ENCODE results near the gene NCS1. TPM values are rescaled to one million over a fixed set of nuclear protein-coding genes. Genes with fewer than 3 reads are reported as not detected.
"Not testable (repeated sequence)": the region's sequence is repeated elsewhere in the genome, so short reads cannot be mapped to it uniquely, and the experiment has no call there.

The NCS1 gene
- total RNA-seq, 2 donors from 2014 or later: 18.7 to 28.1 TPM

- H3K27me3 Mint-ChIP-seq (ENCODE audit: low read depth): peaks cover 82% of the 10 kb centered on the region
- H3K4me3 Mint-ChIP-seq: peak within 1 kb of the TSS; percentile 18 to 52
- no peak within 1 kb of the TSS for H3K27ac Mint-ChIP-seq
These were observed 93.4 kb downstream of the NCS1 start, which contains the start of gene HMCN2 for GRCh38 chr9:130265431-130266235. Gene HMCN2 (plus strand): TSS chr9:130265760. CDS start chr9:130265879, 119 bp downstream.

GRCh38 chr9:130266236-130267098 is 94.3 kb downstream of the NCS1 start:
- H3K4me3 Mint-ChIP-seq: peak overlapping the region; percentile 32 to 52
- no peak overlapping the region for H3K27ac Mint-ChIP-seq
- peaks cover 11% of the 10 kb centered on the region for H3K4me1 Mint-ChIP-seq (ENCODE audit: low read depth)
- DNase-seq (no peak), ATAC-seq (replicated peaks in 1 of 2) (no peak)
- H3K36me3 Mint-ChIP-seq (ENCODE audit: insufficient read depth in 2 of 2): peaks cover 0 to 1% of the 10 kb centered on the region in 2 donors
- peaks cover 87% of the 10 kb centered on the region for H3K27me3 Mint-ChIP-seq (ENCODE audit: low read depth)
- no peaks in the 10 kb centered on the region for H3K9me3 Mint-ChIP-seq

More at GRCh38 chr9:130265431-130266235, 93.4 kb downstream of the NCS1 start, which contains the start of gene HMCN2:
- peak in 1 of 2 donors; percentile 13 for ATAC-seq (replicated peaks in 1 of 2)
- DNase-seq: no peak
- H3K4me1 Mint-ChIP-seq (ENCODE audit: low read depth): peaks cover 11% of the 10 kb centered on the region
- no peaks in the 10 kb centered on the region for H3K9me3 Mint-ChIP-seq
- H3K36me3 Mint-ChIP-seq (ENCODE audit: insufficient read depth in 2 of 2): peaks cover 0 to 1% of the 10 kb centered on the region in 2 donors

GRCh38 chr9:130267930-130268329 is 95.7 kb downstream of the NCS1 start:
- Mint-ChIP-seq H3K27ac (no peak overlapping the region), H3K27me3 (ENCODE audit: low read depth) (peaks cover 83% of the 10 kb centered on the region), H3K4me1 (ENCODE audit: low read depth) (peaks cover 11% of the 10 kb centered on the region), H3K4me3 (no peak overlapping the region), H3K9me3 (no peaks in the 10 kb centered on the region), H3K36me3 (ENCODE audit: insufficient read depth in 2 of 2) (peaks cover 0 to 1% of the 10 kb centered on the region in 2 donors)
- no peak for DNase-seq
- no peak for ATAC-seq (replicated peaks in 1 of 2)

- ATAC-seq (replicated peaks in 1 of 2) (no peak), DNase-seq (no peak)
- H3K4me3 Mint-ChIP-seq: no peak overlapping the region
- no peaks in the 10 kb centered on the region for H3K9me3 Mint-ChIP-seq
- H3K4me1 Mint-ChIP-seq (ENCODE audit: low read depth): peaks cover 11% of the 10 kb centered on the region
- no peak overlapping the region for H3K27ac Mint-ChIP-seq
- peaks cover 77% of the 10 kb centered on the region for H3K27me3 Mint-ChIP-seq (ENCODE audit: low read depth)
- H3K36me3 Mint-ChIP-seq (ENCODE audit: insufficient read depth in 2 of 2): peaks cover 0 to 1% of the 10 kb centered on the region in 2 donors
These were observed 96.5 kb downstream of the NCS1 start for GRCh38 chr9:130268521-130269211.

- peaks cover 56% of the 10 kb centered on the region for H3K27me3 Mint-ChIP-seq (ENCODE audit: low read depth)
- DNase-seq (no peak), ATAC-seq (replicated peaks in 1 of 2) (no peak)
- peaks cover 0 to 1% of the 10 kb centered on the region in 2 donors for H3K36me3 Mint-ChIP-seq (ENCODE audit: insufficient read depth in 2 of 2)
- H3K9me3 Mint-ChIP-seq: no peaks in the 10 kb centered on the region
- no peak overlapping the region for H3K27ac Mint-ChIP-seq
- no peak overlapping the region for H3K4me3 Mint-ChIP-seq
- H3K4me1 Mint-ChIP-seq (ENCODE audit: low read depth): peaks cover 9% of the 10 kb centered on the region
These were observed 99.3 kb downstream of the NCS1 start for GRCh38 chr9:130271473-130271872.

- Mint-ChIP-seq H3K36me3 (ENCODE audit: insufficient read depth in 2 of 2) (peaks cover 0 to 2% of the 10 kb centered on the region in 2 donors), H3K27me3 (ENCODE audit: low read depth) (peaks cover 22% of the 10 kb centered on the region), H3K9me3 (peaks cover 0 to 2% of the 10 kb centered on the region in 2 donors), H3K27ac (no peak overlapping the region), H3K4me3 (no peak overlapping the region), H3K4me1 (ENCODE audit: low read depth) (no peaks in the 10 kb centered on the region)
- no peak for ATAC-seq (replicated peaks in 1 of 2)
- no peak for DNase-seq
These were observed 103.0 kb downstream of the NCS1 start for GRCh38 chr9:130275156-130275555.

- peaks cover 0 to 2% of the 10 kb centered on the region in 2 donors for H3K9me3 Mint-ChIP-seq
- H3K4me3 Mint-ChIP-seq: no peak overlapping the region
- peaks cover 0 to 2% of the 10 kb centered on the region in 2 donors for H3K36me3 Mint-ChIP-seq (ENCODE audit: insufficient read depth in 2 of 2)
- H3K27ac Mint-ChIP-seq: no peak overlapping the region
- no peaks in the 10 kb centered on the region for H3K4me1 Mint-ChIP-seq (ENCODE audit: low read depth)
- H3K27me3 Mint-ChIP-seq (ENCODE audit: low read depth): peaks cover 12% of the 10 kb centered on the region
- DNase-seq: no peak
- ATAC-seq (replicated peaks in 1 of 2): no peak
These were observed 103.9 kb downstream of the NCS1 start for GRCh38 chr9:130276121-130276520.

GRCh38 chr9:130276955-130277354 is 104.8 kb downstream of the NCS1 start:
- H3K9me3 Mint-ChIP-seq: peaks cover 0 to 2% of the 10 kb centered on the region in 2 donors
- H3K4me1 Mint-ChIP-seq (ENCODE audit: low read depth): no peaks in the 10 kb centered on the region
- H3K27ac Mint-ChIP-seq: no peak overlapping the region
- DNase-seq: no peak
- no peak for ATAC-seq (replicated peaks in 1 of 2)
- no peak overlapping the region for H3K4me3 Mint-ChIP-seq
- H3K36me3 Mint-ChIP-seq (ENCODE audit: insufficient read depth in 2 of 2): peaks cover 0 to 2% of the 10 kb centered on the region in 2 donors
- H3K27me3 Mint-ChIP-seq (ENCODE audit: low read depth): peaks cover 5% of the 10 kb centered on the region

- H3K4me3 Mint-ChIP-seq; H3K36me3 Mint-ChIP-seq (ENCODE audit: insufficient read depth in 2 of 2); H3K9me3 Mint-ChIP-seq; H3K27ac Mint-ChIP-seq; ATAC-seq (replicated peaks in 1 of 2); H3K27me3 Mint-ChIP-seq (ENCODE audit: low read depth); H3K4me1 Mint-ChIP-seq (ENCODE audit: low read depth); DNase-seq: not testable (repeated sequence)
These were observed 105.3 kb downstream of the NCS1 start for GRCh38 chr9:130277525-130277924.

- ATAC-seq (replicated peaks in 1 of 2) (no peak), DNase-seq (no peak)
- H3K9me3 Mint-ChIP-seq: no peaks in the 10 kb centered on the region
These were observed 111.5 kb downstream of the NCS1 start for GRCh38 chr9:130283539-130284248.

GRCh38 chr9:130284249-130284625 is 112.0 kb downstream of the NCS1 start:
- Mint-ChIP-seq H3K27me3 (ENCODE audit: low read depth) (peaks cover 9% of the 10 kb centered on the region), H3K27ac (no peak overlapping the region), H3K36me3 (ENCODE audit: insufficient read depth in 2 of 2) (no peaks in the 10 kb centered on the region), H3K4me3 (no peak overlapping the region), H3K9me3 (no peaks in the 10 kb centered on the region), H3K4me1 (ENCODE audit: low read depth) (no peaks in the 10 kb centered on the region)
- DNase-seq (no peak), ATAC-seq (replicated peaks in 1 of 2) (no peak)

More at GRCh38 chr9:130283539-130284248, 111.5 kb downstream of the NCS1 start:
- H3K36me3 Mint-ChIP-seq (ENCODE audit: insufficient read depth in 2 of 2): no peaks in the 10 kb centered on the region
- peaks cover 9% of the 10 kb centered on the region for H3K27me3 Mint-ChIP-seq (ENCODE audit: low read depth)
- H3K4me1 Mint-ChIP-seq (ENCODE audit: low read depth): no peaks in the 10 kb centered on the region
- H3K27ac Mint-ChIP-seq: no peak overlapping the region
- H3K4me3 Mint-ChIP-seq: no peak overlapping the region

- ATAC-seq (replicated peaks in 1 of 2) (no peak), DNase-seq (no peak)
- no peak overlapping the region for H3K4me3 Mint-ChIP-seq
- H3K36me3 Mint-ChIP-seq (ENCODE audit: insufficient read depth in 2 of 2): no peaks in the 10 kb centered on the region
- peaks cover 9% of the 10 kb centered on the region for H3K27me3 Mint-ChIP-seq (ENCODE audit: low read depth)
- H3K27ac Mint-ChIP-seq: no peak overlapping the region
- no peaks in the 10 kb centered on the region for H3K4me1 Mint-ChIP-seq (ENCODE audit: low read depth)
- no peaks in the 10 kb centered on the region for H3K9me3 Mint-ChIP-seq
These were observed 112.5 kb downstream of the NCS1 start for GRCh38 chr9:130284690-130285089.
